Heart right ventricle (tissue), 16 donors: ENCODE results near the gene PDE3B. TPM values are rescaled to one million over a fixed set of nuclear protein-coding genes. Genes with fewer than 3 reads are reported as not detected.
A peak's percentile ranks its signal among the peaks of the same experiment; 100 is the strongest.

ENCODE experiments used
- ATAC-seq, 8 donors: fragments of 200-7000 bp; cut with Tn5 transposase; one replicate each; pipeline ENCODE4 v1.9.1; 2020; ENCODE audit warnings: mild to moderate bottlenecking in 8 of 8, moderate library complexity in 8 of 8, moderate number of reproducible peaks in 1 of 8
- DNase-seq, 2 donors: peaks; one replicate each; pipeline ENCODE4 v3.0.0-alpha.2; 2020
- H3K27ac ChIP-seq, 10 donors: fragments of 200-600 bp; sonication (generic) in 2 of 10; one replicate each; pipeline versions ENCODE4 v1.5.0 to v1.8.0; 2020 to 2022; ENCODE audit warnings: mild to moderate bottlenecking in 3 of 10
- H3K27me3 ChIP-seq, 7 donors: fragments of 200-600 bp; one replicate each; pipeline ENCODE4 v1.8.0; 2021 to 2022; ENCODE audit warnings: mild to moderate bottlenecking in 2 of 7
- H3K36me3 ChIP-seq, 9 donors: fragments of 200-600 bp; sonication (generic) in 1 of 9; one replicate each; pipeline versions ENCODE4 v1.5.0 to v1.8.0; 2020 to 2022; ENCODE audit warnings: mild to moderate bottlenecking in 2 of 9
- H3K4me1 ChIP-seq, 9 donors: fragments of 200-600 bp; sonication (generic) in 1 of 9; one replicate each; pipeline versions ENCODE4 v1.5.0 to v1.8.0; 2020 to 2022; ENCODE audit warnings: mild to moderate bottlenecking in 4 of 9
- H3K4me3 ChIP-seq, 10 donors: fragments of 200-600 bp; sonication (generic) in 2 of 10; one replicate each; pipeline versions ENCODE4 v1.5.0 to v1.8.0; 2020 to 2022; ENCODE audit warnings: mild to moderate bottlenecking in 7 of 10, moderate library complexity in 2 of 10
- H3K9me3 ChIP-seq, 11 donors: fragments of 200-600 bp in 10 of 11; sonication (generic) in 2 of 11; one replicate each; pipeline versions ENCODE4 v1.5.0 to v1.8.0; 2013 to 2022; ENCODE audit warnings: mild to moderate bottlenecking in 2 of 11, control low read depth in 1 of 11, moderate library complexity in 1 of 11
- whole genome bisulfite sequencing, 2 donors: extraction: QIAGEN DNeasy Blood & Tissue Kit; methylation state at CpG; one replicate each; pipeline ENCODE4 v1.1.7; 2013; ENCODE audit warnings: inconsistent platforms in 1 of 2; 5-methylcytosine and 5-hydroxymethylcytosine counted together
- intact Hi-C, 10 donors: fragments of 100-400 bp; cut with DNase I; formaldehyde crosslinking; loops; one replicate each; pipeline versions ENCODE4 v1.11.1 to v1.14.2; 2022
- polyA plus RNA-seq, 2 donors: library from polyadenylated mRNA; stranded (reverse); fragments of 200-250 nt; gene quantifications; one replicate each; pipeline ENCODE4 v1.2.3, GENCODE V29; 2013
- total RNA-seq, 10 donors: library from RNA; stranded (reverse); fragmentation: NEBNext Ultra II Directional in 3 of 10; extraction: Animal tissue kit (Norgen Biotek cat#: 25700) in 3 of 10; gene quantifications; one replicate each; pipeline versions ENCODE4 v1.2.1 to v1.2.4, GENCODE V29; 2021 to 2023
- TF ChIP-seq, protein P1 (sequence below), 9 donors: fragments of 200-600 bp; sonication (generic) in 2 of 9; IDR thresholded peaks; one replicate each; pipeline versions ENCODE4 v1.5.0 to v1.8.0; 2021 to 2022; ENCODE audit warnings: antibody characterized with exemption in 9 of 9, mild to moderate bottlenecking in 5 of 9, moderate library complexity in 1 of 9
- donor health status: Arrhythmogenic right ventricular cardiomyopathy.
- donor health status: ischemic (EF 13 %, LVEDD 7.1; RV severe dilation, severe dysfunction).
- donor health status: healthy with polysubstance abuse.
- donor health status: DM: no; HTN: yes; CAD: no.
- donor health status: DM: no; HTN: no; CAD: no.
- donor health status: ischemic (EF 25% LVEDD 6.9; RV normal size, moderate dysfunction).
- donor health status: ischemic (EF 25% LVEDD 5.7; RV mildly dilated, moderate dysfunction).
- donor health status: healthy.
- donor health status: DM: yes; HTN: yes; CAD: no.
- donor health status: Ischemic cardiomyopathy.
- donor health status: ischemic (EF 35%, LVEDD 5.7; RV mildly dilated, moderate dysfunction).
- donor health status: nonischemic (EF 11% LVEDD 7.7; RV severe dilation, severe dysfunction).
- donor health status: DM: yes; HTN: yes; CAD: no.
- donor health status: PGD.
- donor health status: ischemic (EF 29% LVEDD 5.4; RV normal size, mild dysfunction).
- donor health status: nonischemic (EF 23%, LVEDD 6.1; RV moderate dilation, normal function).

The PDE3B gene
- total and polyA plus RNA-seq, 12 donors: 1.3 to 14.2 (median 9.0) TPM

DNA sequence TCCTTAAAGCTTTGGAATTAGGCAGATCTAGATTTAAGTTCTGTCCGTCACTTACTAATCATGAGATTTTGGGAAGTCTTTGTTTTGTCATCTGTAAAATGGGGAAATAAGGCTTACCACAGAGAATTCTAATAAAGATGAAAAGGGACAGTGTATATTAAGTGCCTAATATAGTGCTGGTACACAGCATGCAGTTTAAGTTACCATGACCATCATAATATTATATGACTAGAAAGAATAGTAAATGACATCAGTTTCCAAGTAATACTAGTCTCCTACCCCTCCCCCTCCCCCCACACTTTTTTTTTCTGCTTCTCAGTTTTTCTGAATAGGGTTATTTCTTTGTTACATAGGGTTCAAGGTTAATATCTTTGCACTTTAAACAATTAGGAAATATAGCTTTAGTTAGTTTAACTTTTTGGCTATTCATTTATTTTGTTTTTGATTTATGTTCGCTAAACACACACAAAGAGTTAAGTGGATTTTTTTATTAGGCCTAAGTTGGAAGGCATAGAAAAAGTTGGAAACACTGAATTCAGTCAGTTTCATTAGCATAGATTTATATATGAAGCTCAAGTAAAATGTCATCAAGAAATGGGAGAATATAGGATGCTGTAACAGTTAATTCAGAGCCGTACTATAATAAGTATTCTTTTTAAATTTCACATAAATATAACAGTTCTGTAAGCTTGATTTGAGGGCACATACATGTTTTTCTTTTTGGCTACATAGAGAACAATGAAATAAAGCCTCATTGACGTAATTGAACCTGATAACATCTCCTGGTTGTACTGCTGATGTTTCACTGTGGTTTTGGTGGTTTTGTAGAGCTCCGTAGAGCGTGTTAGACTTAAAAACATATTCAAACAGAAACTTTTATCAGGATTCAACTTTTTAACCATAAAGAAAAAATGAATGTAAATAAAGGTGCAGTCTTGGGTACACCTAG is 121.2 kb downstream of the PDE3B start:
- peak in 1 of 8 donors; percentile 37 for ATAC-seq
- TF ChIP-seq, protein P1, sequence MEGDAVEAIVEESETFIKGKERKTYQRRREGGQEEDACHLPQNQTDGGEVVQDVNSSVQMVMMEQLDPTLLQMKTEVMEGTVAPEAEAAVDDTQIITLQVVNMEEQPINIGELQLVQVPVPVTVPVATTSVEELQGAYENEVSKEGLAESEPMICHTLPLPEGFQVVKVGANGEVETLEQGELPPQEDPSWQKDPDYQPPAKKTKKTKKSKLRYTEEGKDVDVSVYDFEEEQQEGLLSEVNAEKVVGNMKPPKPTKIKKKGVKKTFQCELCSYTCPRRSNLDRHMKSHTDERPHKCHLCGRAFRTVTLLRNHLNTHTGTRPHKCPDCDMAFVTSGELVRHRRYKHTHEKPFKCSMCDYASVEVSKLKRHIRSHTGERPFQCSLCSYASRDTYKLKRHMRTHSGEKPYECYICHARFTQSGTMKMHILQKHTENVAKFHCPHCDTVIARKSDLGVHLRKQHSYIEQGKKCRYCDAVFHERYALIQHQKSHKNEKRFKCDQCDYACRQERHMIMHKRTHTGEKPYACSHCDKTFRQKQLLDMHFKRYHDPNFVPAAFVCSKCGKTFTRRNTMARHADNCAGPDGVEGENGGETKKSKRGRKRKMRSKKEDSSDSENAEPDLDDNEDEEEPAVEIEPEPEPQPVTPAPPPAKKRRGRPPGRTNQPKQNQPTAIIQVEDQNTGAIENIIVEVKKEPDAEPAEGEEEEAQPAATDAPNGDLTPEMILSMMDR (IDR thresholded peaks at IDR 0.05): no peak
- no peak for DNase-seq

DNA sequence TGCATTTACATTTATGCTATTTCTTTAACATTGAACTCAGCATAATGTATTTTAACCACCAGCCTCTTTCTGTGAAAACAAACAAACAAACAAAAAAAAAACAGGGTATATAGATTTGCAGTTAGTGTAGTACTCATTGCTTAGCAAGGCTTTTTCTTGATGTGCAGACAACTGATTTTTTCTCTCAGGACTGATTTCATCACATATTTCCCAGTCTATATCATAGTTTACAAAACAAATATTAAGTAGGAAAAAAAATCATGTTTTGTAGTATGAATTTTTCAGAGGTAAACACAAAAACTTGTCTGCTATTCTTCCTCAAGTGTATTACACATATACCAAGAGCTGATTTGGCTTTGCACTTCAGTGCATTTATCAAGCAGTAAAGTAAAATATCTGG is 123.0 kb downstream of the PDE3B start:
- intact Hi-C loops: loop anchor here in 1 of 10 donors (10.0 kb wide), 1 partner anchor 222 kb away; no protein-coding TSS in a partner anchor
- ATAC-seq: no peak
- no peaks in the 10 kb centered on the region for H3K9me3 ChIP-seq
- H3K36me3 ChIP-seq: no peaks in the 10 kb centered on the region
- H3K27me3 ChIP-seq: no peaks in the 10 kb centered on the region
- no peak overlapping the region for H3K27ac ChIP-seq
- H3K4me3 ChIP-seq: no peak overlapping the region
- no peak for DNase-seq
- peaks cover 0 to 16% (median 0%) of the 10 kb centered on the region in 9 donors for H3K4me1 ChIP-seq
- TF ChIP-seq, protein P1 (IDR thresholded peaks at IDR 0.05): no peak

More for the DNA sequence above, 121.2 kb downstream of the PDE3B start:
- intact Hi-C loops: loop anchor here in 1 of 10 donors (10.0 kb wide), 1 partner anchor 220 kb away; no protein-coding TSS in a partner anchor
- H3K4me3 ChIP-seq: no peak overlapping the region
- H3K36me3 ChIP-seq: no peaks in the 10 kb centered on the region
- H3K4me1 ChIP-seq: peaks cover 0 to 16% (median 0%) of the 10 kb centered on the region in 9 donors
- H3K27ac ChIP-seq: no peak overlapping the region
- WGBS, 2 donors: 81 to 90% methylated on average over 6 of the region's 6 CpGs
- no peaks in the 10 kb centered on the region for H3K9me3 ChIP-seq
- no peaks in the 10 kb centered on the region for H3K27me3 ChIP-seq

DNA sequence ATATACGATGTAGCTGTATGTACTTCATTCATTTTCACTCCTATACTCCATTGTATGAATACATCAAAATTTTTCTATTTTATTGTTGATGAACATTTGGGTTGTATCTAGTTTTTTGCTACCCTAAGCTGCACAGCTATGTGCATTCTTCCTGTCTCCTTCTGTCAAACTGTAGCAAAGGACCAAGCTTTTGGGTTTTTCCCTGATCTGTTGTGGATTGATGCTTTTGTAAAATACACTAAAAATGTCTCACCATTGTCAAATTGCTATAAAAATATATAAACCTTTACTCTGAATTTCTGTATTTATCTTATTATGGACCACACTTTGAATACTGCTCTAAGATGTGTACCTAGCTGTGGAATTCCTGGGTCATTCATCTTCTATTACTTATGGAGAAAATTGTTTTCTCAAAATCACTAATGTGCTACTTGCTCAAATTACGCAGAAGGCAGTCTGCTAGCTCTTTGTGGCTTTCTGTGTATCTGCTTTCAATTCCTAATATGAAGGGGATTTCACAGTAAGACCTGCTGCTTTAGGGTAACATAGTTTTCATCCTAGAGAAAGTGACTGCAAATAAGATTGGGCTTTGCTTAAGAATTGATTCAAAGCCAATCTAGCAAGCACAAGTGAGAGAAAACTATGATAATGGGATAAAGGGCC is 125.1 kb downstream of the PDE3B start:
- WGBS, 2 donors: 76 to 88% methylated on average over 2 of the region's 2 CpGs
- DNase-seq (no peak), ATAC-seq (no peak)
- Histone ChIP-seq H3K27me3 (no peaks in the 10 kb centered on the region), H3K4me3 (no peak overlapping the region), H3K9me3 (no peaks in the 10 kb centered on the region), H3K4me1 (peaks cover 0 to 16% (median 0%) of the 10 kb centered on the region in 9 donors), H3K27ac (no peak overlapping the region), H3K36me3 (no peaks in the 10 kb centered on the region)
- TF ChIP-seq, protein P1 (IDR thresholded peaks at IDR 0.05): no peak
- intact Hi-C loops: loop anchor here in 1 of 10 donors (10.0 kb wide), 1 partner anchor 224 kb away; no protein-coding TSS in a partner anchor

DNA sequence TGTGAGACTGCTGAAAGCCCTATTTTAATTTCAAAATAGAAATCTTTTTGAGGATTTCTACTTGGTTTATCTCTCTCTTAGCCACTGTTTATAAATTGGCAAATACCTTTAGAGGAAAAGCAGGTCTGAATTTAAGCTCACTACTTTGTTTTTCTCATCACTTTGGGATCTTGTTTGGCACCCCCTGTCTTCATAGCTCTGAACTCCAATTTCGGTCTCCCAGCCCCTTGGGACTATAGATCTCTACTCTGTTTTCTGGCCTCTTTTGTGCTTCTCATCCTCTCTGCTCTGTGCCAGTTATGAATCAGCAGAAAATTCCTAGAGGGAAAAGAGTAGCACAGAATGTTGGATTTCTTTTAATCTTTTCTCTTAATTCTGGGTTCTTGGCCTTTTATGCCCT is 130.2 kb downstream of the PDE3B start:
- intact Hi-C loops: no loop called here
- 50 to 57% methylated on average over 1 of the region's 1 CpG for WGBS, 2 donors
- no peak for ATAC-seq

More for the DNA sequence above, 130.2 kb downstream of the PDE3B start:
- no peaks in the 10 kb centered on the region for H3K9me3 ChIP-seq
- DNase-seq: no peak
- no peaks in the 10 kb centered on the region for H3K4me1 ChIP-seq
- H3K36me3 ChIP-seq: no peaks in the 10 kb centered on the region
- no peak overlapping the region for H3K4me3 ChIP-seq
- H3K27me3 ChIP-seq: no peaks in the 10 kb centered on the region
- no peak overlapping the region for H3K27ac ChIP-seq
- TF ChIP-seq, protein P1 (IDR thresholded peaks at IDR 0.05): peak in 3 of 9 donors; percentile 17 to 30 (median 28)
